Measurements from ENCODE around the gene AMOTL1. TPM values are rescaled to one million over a fixed set of nuclear protein-coding genes. Genes with fewer than 3 reads are reported as not detected.

The AMOTL1 gene
- total RNA-seq, 2 donors from 2014 or later = 56.7 to 59.5 TPM

DNA sequence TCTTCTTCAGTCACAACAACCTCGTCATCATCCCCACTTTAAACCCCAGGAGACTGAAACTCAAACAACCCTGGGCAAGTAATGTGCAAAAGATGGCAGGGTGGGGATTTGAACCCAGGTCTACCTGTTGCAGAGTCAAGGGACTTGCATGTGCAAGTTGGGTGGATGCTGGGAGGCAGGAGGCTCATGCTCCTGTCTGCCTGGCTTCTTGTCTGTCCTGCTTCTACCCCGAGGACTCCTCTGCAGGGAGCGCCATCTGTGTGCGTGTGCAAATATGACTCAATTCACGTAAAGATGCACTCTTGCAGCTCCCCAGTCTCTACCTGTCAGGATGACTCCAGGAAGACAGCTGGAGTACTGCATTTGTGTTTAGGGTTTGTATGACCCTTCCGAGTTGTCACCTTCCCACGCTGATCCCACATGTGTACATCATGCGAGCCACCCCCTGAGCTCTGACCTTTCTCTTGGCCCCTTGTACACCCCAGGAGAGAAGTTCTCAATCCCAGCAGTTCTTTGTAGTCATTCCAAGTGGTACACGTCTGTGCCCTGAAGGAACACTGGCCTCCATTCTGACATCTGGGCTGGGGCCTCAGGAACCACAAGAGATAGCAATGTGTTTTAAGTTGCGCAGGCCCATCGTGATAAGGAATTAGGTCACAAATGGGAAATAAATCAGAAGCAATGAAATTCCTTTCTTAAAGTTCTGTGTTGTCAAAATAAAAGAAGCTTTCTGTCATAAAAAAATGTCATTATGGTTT is 109.5 kb downstream of the AMOTL1 start:
- Histone ChIP-seq H3K27me3 (no peaks in the 10 kb centered on the region), H3K27ac (peak overlapping the region; percentile 64 to 76)
- peak; percentile 64 for DNase-seq (ENCODE audit: low spot score)

DNA sequence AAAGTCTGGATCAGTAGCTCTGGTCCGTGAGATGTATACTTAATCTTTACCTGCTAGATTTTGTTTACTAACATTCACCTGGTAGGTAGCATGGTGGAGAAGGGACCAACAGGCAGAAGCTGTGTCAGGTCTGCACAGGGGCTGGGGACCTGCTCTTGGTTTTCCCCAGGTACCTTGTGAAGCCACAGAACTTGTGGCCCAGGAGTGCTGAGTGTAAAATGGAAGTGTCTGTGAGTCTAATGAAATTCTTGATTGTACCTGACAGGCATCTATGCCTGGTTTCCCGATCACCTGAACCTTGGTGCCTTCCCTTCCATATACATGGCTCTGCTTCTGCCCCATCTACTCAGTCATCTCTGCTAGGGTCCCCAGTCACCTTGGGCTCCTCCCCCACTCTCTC is 110.8 kb downstream of the AMOTL1 start:
- TF ChIP-seq, protein P1, sequence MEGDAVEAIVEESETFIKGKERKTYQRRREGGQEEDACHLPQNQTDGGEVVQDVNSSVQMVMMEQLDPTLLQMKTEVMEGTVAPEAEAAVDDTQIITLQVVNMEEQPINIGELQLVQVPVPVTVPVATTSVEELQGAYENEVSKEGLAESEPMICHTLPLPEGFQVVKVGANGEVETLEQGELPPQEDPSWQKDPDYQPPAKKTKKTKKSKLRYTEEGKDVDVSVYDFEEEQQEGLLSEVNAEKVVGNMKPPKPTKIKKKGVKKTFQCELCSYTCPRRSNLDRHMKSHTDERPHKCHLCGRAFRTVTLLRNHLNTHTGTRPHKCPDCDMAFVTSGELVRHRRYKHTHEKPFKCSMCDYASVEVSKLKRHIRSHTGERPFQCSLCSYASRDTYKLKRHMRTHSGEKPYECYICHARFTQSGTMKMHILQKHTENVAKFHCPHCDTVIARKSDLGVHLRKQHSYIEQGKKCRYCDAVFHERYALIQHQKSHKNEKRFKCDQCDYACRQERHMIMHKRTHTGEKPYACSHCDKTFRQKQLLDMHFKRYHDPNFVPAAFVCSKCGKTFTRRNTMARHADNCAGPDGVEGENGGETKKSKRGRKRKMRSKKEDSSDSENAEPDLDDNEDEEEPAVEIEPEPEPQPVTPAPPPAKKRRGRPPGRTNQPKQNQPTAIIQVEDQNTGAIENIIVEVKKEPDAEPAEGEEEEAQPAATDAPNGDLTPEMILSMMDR (IDR thresholded peaks at IDR 0.05) = no peak
- H3K27ac ChIP-seq = no peak overlapping the region
- no peaks in the 10 kb centered on the region for H3K27me3 ChIP-seq
- DNase-seq (ENCODE audit: low spot score) = no peak
- no peak overlapping the region for H3K4me3 ChIP-seq
- no peaks in the 10 kb centered on the region for H3K9me3 ChIP-seq
- H3K36me3 ChIP-seq = peaks cover 22% of the 10 kb centered on the region
- H3K4me1 ChIP-seq = peaks cover 0 to 22% of the 10 kb centered on the region in 2 donors

More for the DNA sequence above, 109.5 kb downstream of the AMOTL1 start:
- Histone ChIP-seq H3K4me1 (peaks cover 0 to 22% of the 10 kb centered on the region in 2 donors), H3K4me3 (no peak overlapping the region), H3K9me3 (no peaks in the 10 kb centered on the region), H3K36me3 (peaks cover 22% of the 10 kb centered on the region)
- TF ChIP-seq, protein P1 (IDR thresholded peaks at IDR 0.05) = no peak

DNA sequence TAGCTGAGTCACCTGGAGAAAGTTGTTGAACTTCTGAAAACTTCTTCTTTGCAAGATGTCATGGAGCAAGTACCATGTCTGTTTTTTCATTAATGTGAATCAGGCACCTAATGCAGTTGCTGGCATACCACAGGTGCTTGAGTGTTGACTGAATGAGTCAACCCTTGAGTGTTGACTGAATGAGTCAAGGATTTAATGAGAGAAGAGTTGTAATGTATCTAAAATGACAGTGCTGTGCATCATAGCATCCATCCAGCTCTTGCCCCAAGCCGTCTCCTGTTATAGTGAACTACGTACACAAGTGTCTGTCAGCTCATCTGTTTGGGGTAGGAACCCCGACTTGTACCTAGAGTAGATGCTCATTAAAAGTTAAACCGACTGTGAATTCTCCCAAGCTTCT is 112.1 kb downstream of the AMOTL1 start:
- no peak overlapping the region for H3K4me3 ChIP-seq
- no peak overlapping the region for H3K27ac ChIP-seq
- peaks cover 22% of the 10 kb centered on the region for H3K36me3 ChIP-seq
- H3K9me3 ChIP-seq = no peaks in the 10 kb centered on the region
- no peak for DNase-seq (ENCODE audit: low spot score)
- H3K27me3 ChIP-seq = no peaks in the 10 kb centered on the region
- H3K4me1 ChIP-seq = peaks cover 0 to 18% of the 10 kb centered on the region in 2 donors
- TF ChIP-seq, protein P1 (IDR thresholded peaks at IDR 0.05) = no peak

DNA sequence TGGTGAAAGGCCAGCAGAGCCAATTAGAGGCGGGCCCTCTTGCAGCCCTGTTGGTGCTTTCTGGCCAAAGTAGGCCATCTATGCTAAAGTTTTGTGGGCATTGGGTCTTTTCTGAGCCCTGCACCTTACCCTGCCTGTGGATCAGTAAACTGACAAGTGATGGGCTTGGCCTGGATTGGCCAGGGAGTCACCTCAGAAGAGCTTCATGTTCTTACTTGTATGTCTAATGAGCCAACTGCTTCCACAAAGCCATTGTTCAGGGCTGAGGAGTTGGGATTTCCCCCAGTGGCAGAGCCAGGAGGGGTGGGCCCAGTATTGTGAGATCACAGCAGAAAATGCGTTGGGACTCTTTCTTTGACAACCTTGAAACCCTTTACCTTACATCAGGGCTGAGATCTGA is 114.8 kb downstream of the AMOTL1 start:
- no peaks in the 10 kb centered on the region for H3K9me3 ChIP-seq
- TF ChIP-seq, protein P1 (IDR thresholded peaks at IDR 0.05) = no peak
- peaks cover 4% of the 10 kb centered on the region for H3K36me3 ChIP-seq
- H3K27me3 ChIP-seq = no peaks in the 10 kb centered on the region
- no peaks in the 10 kb centered on the region for H3K4me1 ChIP-seq
- no peak for DNase-seq (ENCODE audit: low spot score)
- H3K4me3 ChIP-seq = no peak overlapping the region
- H3K27ac ChIP-seq = no peak overlapping the region

DNA sequence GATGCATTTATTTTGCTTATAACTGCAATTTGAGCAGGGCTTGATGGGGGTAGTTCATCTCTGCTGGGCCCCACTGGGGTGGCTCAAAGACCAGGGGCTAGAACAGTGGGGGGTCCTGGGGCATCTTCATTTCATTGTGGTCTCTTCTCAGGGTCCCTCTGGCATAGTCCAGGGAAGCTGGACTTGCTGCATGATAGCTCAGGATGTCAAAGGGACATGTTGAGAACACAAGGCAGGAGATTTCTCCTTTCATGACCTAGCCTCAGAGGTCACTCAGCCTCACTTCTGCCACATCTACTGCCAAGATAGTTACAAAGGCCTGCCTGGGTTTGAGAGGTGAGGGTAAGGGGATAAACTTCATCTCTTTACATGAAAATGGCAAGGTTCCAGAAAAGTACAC is 115.7 kb downstream of the AMOTL1 start:
- Histone ChIP-seq H3K36me3 (peaks cover 4% of the 10 kb centered on the region), H3K4me1 (no peaks in the 10 kb centered on the region), H3K4me3 (no peak overlapping the region), H3K27me3 (no peaks in the 10 kb centered on the region), H3K9me3 (no peaks in the 10 kb centered on the region), H3K27ac (no peak overlapping the region)
- TF ChIP-seq, protein P1 (IDR thresholded peaks at IDR 0.05) = no peak
- DNase-seq (ENCODE audit: low spot score) = no peak

DNA sequence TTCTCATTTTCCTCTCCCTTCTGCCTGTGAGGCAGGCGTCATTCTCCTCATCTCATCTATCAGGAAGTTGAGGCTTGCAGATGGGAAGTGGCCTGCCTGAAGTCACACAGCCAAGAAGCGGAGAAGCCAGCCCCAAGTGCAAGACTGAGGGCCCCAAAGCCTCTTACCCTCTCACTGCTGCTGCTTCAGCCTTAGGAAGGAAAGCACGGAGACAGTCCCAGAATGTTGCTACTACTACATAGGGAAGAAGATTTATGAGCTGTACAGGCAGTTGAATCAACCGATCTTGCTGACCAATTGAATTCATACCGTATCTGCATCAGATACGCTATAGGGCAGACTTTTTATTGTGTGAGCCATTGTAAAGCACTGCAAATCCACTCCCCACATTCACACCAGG is 116.2 kb downstream of the AMOTL1 start:
- peak; percentile 52 for DNase-seq (ENCODE audit: low spot score)
- no peak overlapping the region for H3K27ac ChIP-seq
- no peaks in the 10 kb centered on the region for H3K9me3 ChIP-seq
- H3K36me3 ChIP-seq = peaks cover 4% of the 10 kb centered on the region
- H3K4me1 ChIP-seq = no peaks in the 10 kb centered on the region
- no peaks in the 10 kb centered on the region for H3K27me3 ChIP-seq
- no peak overlapping the region for H3K4me3 ChIP-seq
- TF ChIP-seq, protein P1 (IDR thresholded peaks at IDR 0.05) = no peak

Data from right atrium auricular region (tissue), 2 donors.